Muscle layer of duodenum (tissue), 2 donors: Measurements from ENCODE around the gene ITPKB.
A peak's percentile ranks its signal among the peaks of the same experiment; 100 is the strongest.

Source experiments
- H3K27ac ChIP-seq: one replicate; pipeline ENCODE4 v1.7.0; 2013; ENCODE audit warnings: mild to moderate bottlenecking, low read length
- H3K27me3 ChIP-seq: one replicate; pipeline ENCODE4 v1.7.0; 2013; ENCODE audit warnings: low read depth, mild to moderate bottlenecking, control low read depth, low read length
- H3K36me3 ChIP-seq, 2 donors: one replicate each; pipeline ENCODE4 v1.7.0; 2013; ENCODE audit warnings: low read length in 2 of 2, control low read depth in 1 of 2, mild to moderate bottlenecking in 1 of 2; ENCODE audit not compliant: insufficient read depth in 2 of 2, control insufficient read depth in 1 of 2
- H3K4me1 ChIP-seq, 2 donors: one replicate each; pipeline ENCODE4 v1.7.0; 2013; ENCODE audit warnings: low read length in 2 of 2, mild to moderate bottlenecking in 2 of 2, control low read depth in 1 of 2, moderate library complexity in 1 of 2; ENCODE audit not compliant: insufficient read depth in 2 of 2, control insufficient read depth in 1 of 2
- H3K4me3 ChIP-seq, 2 donors: one replicate each; pipeline ENCODE4 v1.7.0; 2013; ENCODE audit warnings: low read length in 2 of 2, low read depth in 1 of 2, mild to moderate bottlenecking in 1 of 2
- H3K9me3 ChIP-seq, 2 donors: one replicate each; pipeline ENCODE4 v1.7.0; 2013; ENCODE audit warnings: low read length in 2 of 2, control low read depth in 1 of 2, mild to moderate bottlenecking in 1 of 2; ENCODE audit not compliant: control insufficient read depth in 1 of 2
- donor health status: healthy.

ITPKB gene

GRCh38 chr1:226738995-226739695 is at the start of gene ITPKB:
Gene ITPKB (minus strand): TSS chr1:226739282. CDS start chr1:226737458, 1,824 bp downstream.
- H3K27me3 ChIP-seq = no peaks in the 10 kb centered on the region
- H3K36me3 ChIP-seq = peaks cover 4 to 13% of the 10 kb centered on the region in 2 donors
- H3K4me3 ChIP-seq = peak within 1 kb of the TSS; percentile 95
- peaks cover 14 to 32% of the 10 kb centered on the region in 2 donors for H3K4me1 ChIP-seq
- peak within 1 kb of the TSS; percentile 96 for H3K27ac ChIP-seq
- no peaks in the 10 kb centered on the region for H3K9me3 ChIP-seq

GRCh38 chr1:226787638-226788037 is 48.6 kb upstream of the ITPKB start:
- H3K27me3 ChIP-seq = no peaks in the 10 kb centered on the region
- H3K36me3 ChIP-seq = no peaks in the 10 kb centered on the region
- peaks cover 0 to 6% of the 10 kb centered on the region in 2 donors for H3K4me1 ChIP-seq
- peak overlapping the region; percentile 5 for H3K27ac ChIP-seq
- no peak overlapping the region for H3K4me3 ChIP-seq
- no peaks in the 10 kb centered on the region for H3K9me3 ChIP-seq

- Histone ChIP-seq H3K27me3 (no peaks in the 10 kb centered on the region), H3K4me1 (peaks cover 0 to 6% of the 10 kb centered on the region in 2 donors), H3K27ac (peak overlapping the region; percentile 5), H3K36me3 (no peaks in the 10 kb centered on the region), H3K4me3 (no peak overlapping the region), H3K9me3 (no peaks in the 10 kb centered on the region)
Observed at GRCh38 chr1:226787071-226787470, 48.0 kb upstream of the ITPKB start.

GRCh38 chr1:226786550-226786949 is 47.5 kb upstream of the ITPKB start:
- H3K36me3 ChIP-seq = no peaks in the 10 kb centered on the region
- peaks cover 0 to 6% of the 10 kb centered on the region in 2 donors for H3K4me1 ChIP-seq
- no peak overlapping the region for H3K27ac ChIP-seq
- no peaks in the 10 kb centered on the region for H3K9me3 ChIP-seq
- no peak overlapping the region for H3K4me3 ChIP-seq
- H3K27me3 ChIP-seq = no peaks in the 10 kb centered on the region

- Histone ChIP-seq H3K4me1 (peaks cover 0 to 6% of the 10 kb centered on the region in 2 donors), H3K27me3 (no peaks in the 10 kb centered on the region), H3K27ac (no peak overlapping the region), H3K4me3 (no peak overlapping the region), H3K9me3 (no peaks in the 10 kb centered on the region), H3K36me3 (no peaks in the 10 kb centered on the region)
Observed at GRCh38 chr1:226785805-226786204, 46.7 kb upstream of the ITPKB start.

- H3K27me3 ChIP-seq = no peaks in the 10 kb centered on the region
- H3K9me3 ChIP-seq = no peaks in the 10 kb centered on the region
- H3K4me3 ChIP-seq = no peak overlapping the region
- H3K36me3 ChIP-seq = no peaks in the 10 kb centered on the region
- H3K4me1 ChIP-seq = peaks cover 5 to 6% of the 10 kb centered on the region in 2 donors
- H3K27ac ChIP-seq = peak overlapping the region; percentile 54
Observed at GRCh38 chr1:226784081-226785049, 45.3 kb upstream of the ITPKB start.

GRCh38 chr1:226782845-226783601 is 43.9 kb upstream of the ITPKB start:
- Histone ChIP-seq H3K9me3 (no peaks in the 10 kb centered on the region), H3K27ac (no peak overlapping the region), H3K4me3 (no peak overlapping the region), H3K27me3 (no peaks in the 10 kb centered on the region), H3K36me3 (no peaks in the 10 kb centered on the region), H3K4me1 (peaks cover 11 to 19% of the 10 kb centered on the region in 2 donors)

- peaks cover 0 to 2% of the 10 kb centered on the region in 2 donors for H3K9me3 ChIP-seq
- peaks cover 11 to 22% of the 10 kb centered on the region in 2 donors for H3K4me1 ChIP-seq
- H3K4me3 ChIP-seq = no peak overlapping the region
- no peak overlapping the region for H3K27ac ChIP-seq
- H3K27me3 ChIP-seq = no peaks in the 10 kb centered on the region
- no peaks in the 10 kb centered on the region for H3K36me3 ChIP-seq
Observed at GRCh38 chr1:226781937-226782609, 43.0 kb upstream of the ITPKB start.

GRCh38 chr1:226779561-226779960 is 40.5 kb upstream of the ITPKB start:
- H3K4me1 ChIP-seq = peaks cover 11 to 22% of the 10 kb centered on the region in 2 donors
- H3K9me3 ChIP-seq = peaks cover 0 to 2% of the 10 kb centered on the region in 2 donors
- H3K27ac ChIP-seq = no peak overlapping the region
- no peaks in the 10 kb centered on the region for H3K27me3 ChIP-seq
- H3K4me3 ChIP-seq = no peak overlapping the region
- H3K36me3 ChIP-seq = no peaks in the 10 kb centered on the region

- no peaks in the 10 kb centered on the region for H3K27me3 ChIP-seq
- H3K36me3 ChIP-seq = no peaks in the 10 kb centered on the region
- H3K9me3 ChIP-seq = peaks cover 0 to 2% of the 10 kb centered on the region in 2 donors
- peak overlapping the region; percentile 1 for H3K27ac ChIP-seq
- no peak overlapping the region for H3K4me3 ChIP-seq
- H3K4me1 ChIP-seq = peaks cover 5 to 22% of the 10 kb centered on the region in 2 donors
Observed at GRCh38 chr1:226778657-226779058, 39.6 kb upstream of the ITPKB start.
